DMS53 treated with DMSO at 0.1 percent for 48 hours (cell line): ENCODE measurements around the gene THUMPD3.

Experiments
- DNase-seq: peaks from one replicate; lab custom pipeline; 2025; ENCODE audit not compliant: unreplicated experiment; lab: John Stamatoyannopoulos, UW

THUMPD3 gene

GRCh38 chr3:9352917-9353752 lies 9.7 kb upstream of the THUMPD3 start:
- DNase-seq, result peak; percentile 48

GRCh38 chr3:9361691-9362388 lies 1.0 kb upstream of the THUMPD3 start:
- no peak for DNase-seq

- no peak for DNase-seq
Observed at GRCh38 chr3:9369508-9369907, 6.7 kb downstream of the THUMPD3 start.

GRCh38 chr3:9373465-9373864 lies 10.6 kb downstream of the THUMPD3 start:
- DNase-seq, result no peak

- DNase-seq, result no peak
Observed at GRCh38 chr3:9377981-9378380, 15.1 kb downstream of the THUMPD3 start.

GRCh38 chr3:9379327-9379726 lies 16.5 kb downstream of the THUMPD3 start:
- DNase-seq, result no peak

GRCh38 chr3:9380014-9380413 lies 17.2 kb downstream of the THUMPD3 start:
- no peak for DNase-seq

GRCh38 chr3:9384141-9384828 lies 21.4 kb downstream of the THUMPD3 start:
- DNase-seq, result no peak

GRCh38 chr3:9385187-9386077 lies 22.6 kb downstream of the THUMPD3 start:
- DNase-seq, result no peak

GRCh38 chr3:9386078-9386459 lies 23.2 kb downstream of the THUMPD3 start:
- no peak for DNase-seq

- no peak for DNase-seq
Observed at GRCh38 chr3:9386501-9387321, 23.9 kb downstream of the THUMPD3 start.

- DNase-seq, result no peak
Observed at GRCh38 chr3:9387322-9387655, 24.4 kb downstream of the THUMPD3 start.

GRCh38 chr3:9388142-9388541 lies 25.3 kb downstream of the THUMPD3 start:
- no peak for DNase-seq

- DNase-seq, result no peak
Observed at GRCh38 chr3:9388562-9389272, 25.9 kb downstream of the THUMPD3 start.

- DNase-seq, result no peak
Observed at GRCh38 chr3:9390265-9390888, 27.5 kb downstream of the THUMPD3 start.

GRCh38 chr3:9392041-9392440 lies 29.2 kb downstream of the THUMPD3 start:
- no peak for DNase-seq

GRCh38 chr3:9395570-9396300 lies 32.9 kb downstream of the THUMPD3 start:
- no peak for DNase-seq

GRCh38 chr3:9396301-9396631 lies 33.4 kb downstream of the THUMPD3 start:
- no peak for DNase-seq
